PC-3 (cell line): ENCODE data around the gene MEAF6.

Experiments used
- CTCF ChIP-seq: fragments of 300-600 bp; sonication (generic); conservative IDR thresholded peaks from 2 replicates; pipeline ENCODE4 v1.5.1; 2017; ENCODE audit warnings: antibody characterized with exemption, low read depth, mild to moderate bottlenecking, low read length
- EZH2 ChIP-seq: fragments of 300-600 bp; sonication (generic); IDR thresholded peaks from one replicate; pipeline ENCODE4 v1.6.1; 2017; ENCODE audit warnings: antibody characterized with exemption, mild to moderate bottlenecking, low read length; ENCODE audit not compliant: unreplicated experiment

- TF ChIP-seq CTCF (no peak), EZH2 (no peak)
Observed at GRCh38 chr1:37461698-37462436, 52.7 kb downstream of the MEAF6 start.
